GM04503 (cell line): Measurements from ENCODE around the gene SLC16A11.
A peak's percentile ranks its signal among the peaks of the same experiment; 100 is the strongest.

ENCODE experiments used
- DNase-seq: peaks from one replicate; pipeline ENCODE4 v3.0.0-alpha.2; 2012; ENCODE audit warnings: low read depth

The SLC16A11 gene

GRCh38 chr17:7025245-7025644, 18.6 kb downstream of the SLC16A11 start:
- DNase-seq = no peak

GRCh38 chr17:7024402-7024785, 19.5 kb downstream of the SLC16A11 start:
- no peak for DNase-seq

GRCh38 chr17:7023576-7024401, 20.1 kb downstream of the SLC16A11 start:
- no peak for DNase-seq

- no peak for DNase-seq
Measured at GRCh38 chr17:7022781-7023571, 20.9 kb downstream of the SLC16A11 start, which contains the start of gene BCL6B. Gene BCL6B (plus strand): TSS chr17:7023050. CDS start chr17:7023672, 622 bp downstream.

- no peak for DNase-seq
Measured at GRCh38 chr17:7021993-7022778, 21.7 kb downstream of the SLC16A11 start.

GRCh38 chr17:7020894-7021664, 22.8 kb downstream of the SLC16A11 start:
- no peak for DNase-seq

- DNase-seq = no peak
Measured at GRCh38 chr17:7019839-7020519, 23.9 kb downstream of the SLC16A11 start.

- DNase-seq = no peak
Measured at GRCh38 chr17:7019367-7019766, 24.5 kb downstream of the SLC16A11 start.

- no peak for DNase-seq
Measured at GRCh38 chr17:7018331-7018964, 25.4 kb downstream of the SLC16A11 start.

GRCh38 chr17:7017827-7018200, 26.1 kb downstream of the SLC16A11 start:
- DNase-seq = no peak

GRCh38 chr17:7016886-7017826, 26.7 kb downstream of the SLC16A11 start:
- DNase-seq = no peak

- DNase-seq = no peak
Measured at GRCh38 chr17:7016418-7016817, 27.5 kb downstream of the SLC16A11 start.

GRCh38 chr17:7014995-7015958, 28.6 kb downstream of the SLC16A11 start:
- no peak for DNase-seq

GRCh38 chr17:7014261-7014994, 29.5 kb downstream of the SLC16A11 start:
- DNase-seq = peak; percentile 79

- DNase-seq = no peak
Measured at GRCh38 chr17:7011942-7012254, 32.0 kb downstream of the SLC16A11 start.

GRCh38 chr17:7011415-7011814, 32.5 kb downstream of the SLC16A11 start:
- no peak for DNase-seq

- DNase-seq = no peak
Measured at GRCh38 chr17:7010523-7010922, 33.4 kb downstream of the SLC16A11 start.

- no peak for DNase-seq
Measured at GRCh38 chr17:7007143-7007542, 36.7 kb downstream of the SLC16A11 start.
